Loucy (cell line): Measurements from ENCODE around the gene TET1.
"Not testable (repeated sequence)": the region's sequence is repeated elsewhere in the genome, so short reads cannot be mapped to it uniquely, and the experiment has no call there.

Experiments used
- H2AFZ ChIP-seq: fragments of 200-600 bp; sonication (generic); 2 replicates; pipeline ENCODE4 v1.6.0; 2016; ENCODE audit warnings: antibody characterized with exemption, mild to moderate bottlenecking, low read length, moderate library complexity
- H3F3A ChIP-seq: fragments of 200-600 bp; 2 replicates; pipeline ENCODE4 v1.6.0; 2016; ENCODE audit warnings: antibody characterized with exemption, low read depth, mild to moderate bottlenecking
- H3K27me3 ChIP-seq: fragments of 200-600 bp; sonication (generic); 2 replicates; pipeline ENCODE4 v1.6.1; 2014; ENCODE audit warnings: low read length, mild to moderate bottlenecking; ENCODE audit not compliant: insufficient read depth, poor library complexity, severe bottlenecking
- H3K36me3 ChIP-seq: fragments of 200-600 bp; sonication (generic); 2 replicates; pipeline ENCODE4 v1.6.1; 2016; ENCODE audit warnings: low read length; ENCODE audit not compliant: insufficient read depth
- H3K4me1 ChIP-seq: fragments of 200-600 bp; sonication (generic); 2 replicates; pipeline ENCODE4 v1.5.1; 2014; ENCODE audit warnings: low read length, mild to moderate bottlenecking; ENCODE audit not compliant: insufficient read depth, poor library complexity, severe bottlenecking
- H3K4me2 ChIP-seq: fragments of 200-600 bp; sonication (generic); 2 replicates; pipeline ENCODE4 v1.6.0; 2014; ENCODE audit warnings: antibody characterized with exemption, low read length, low read depth, mild to moderate bottlenecking; ENCODE audit not compliant: poor library complexity, severe bottlenecking
- H3K4me3 ChIP-seq: fragments of 200-600 bp; sonication (generic); 2 replicates; pipeline ENCODE4 v1.5.1; 2014; ENCODE audit warnings: low read length, mild to moderate bottlenecking, mixed read lengths; ENCODE audit not compliant: poor library complexity, severe bottlenecking
- H3K79me2 ChIP-seq: fragments of 200-600 bp; sonication (generic); 2 replicates; pipeline ENCODE4 v1.6.1; 2014; ENCODE audit warnings: low read length; ENCODE audit not compliant: insufficient read depth
- H3K9ac ChIP-seq: fragments of 200-600 bp; sonication (generic); 2 replicates; pipeline ENCODE4 v1.6.0; 2014; ENCODE audit warnings: mild to moderate bottlenecking, low read depth, low read length, moderate library complexity; ENCODE audit not compliant: poor library complexity, severe bottlenecking
- H3K9me2 ChIP-seq: fragments of 200-600 bp; sonication (generic); replicated peaks from 2 replicates; pipeline ENCODE4 v1.6.1; 2016; ENCODE audit warnings: low read depth, low read length, mixed read lengths
- H3K9me3 ChIP-seq: fragments of 200-600 bp; sonication (generic); 2 replicates; pipeline ENCODE4 v1.6.1; 2014; ENCODE audit warnings: mild to moderate bottlenecking, antibody characterized with exemption, low read length, low read depth; ENCODE audit not compliant: insufficient read depth
- H4K20me1 ChIP-seq: fragments of 200-600 bp; sonication (generic); 2 replicates; pipeline ENCODE4 v1.6.0; 2014; ENCODE audit warnings: antibody characterized with exemption, low read length, mild to moderate bottlenecking; ENCODE audit not compliant: insufficient read depth, poor library complexity, severe bottlenecking
- EZH2phosphoT487 ChIP-seq: fragments of 200-600 bp; IDR thresholded peaks from 2 replicates; pipeline ENCODE4 v1.6.1; 2018; ENCODE audit warnings: antibody characterized with exemption, mild to moderate bottlenecking, moderate library complexity, borderline replicate concordance
- TF ChIP-seq, protein P1 (sequence below): fragments of 200-600 bp; sonication (generic); conservative IDR thresholded peaks from 2 replicates; pipeline ENCODE4 v1.5.1; 2014; ENCODE audit warnings: mild to moderate bottlenecking, antibody characterized with exemption, low read length

TET1 gene

DNA sequence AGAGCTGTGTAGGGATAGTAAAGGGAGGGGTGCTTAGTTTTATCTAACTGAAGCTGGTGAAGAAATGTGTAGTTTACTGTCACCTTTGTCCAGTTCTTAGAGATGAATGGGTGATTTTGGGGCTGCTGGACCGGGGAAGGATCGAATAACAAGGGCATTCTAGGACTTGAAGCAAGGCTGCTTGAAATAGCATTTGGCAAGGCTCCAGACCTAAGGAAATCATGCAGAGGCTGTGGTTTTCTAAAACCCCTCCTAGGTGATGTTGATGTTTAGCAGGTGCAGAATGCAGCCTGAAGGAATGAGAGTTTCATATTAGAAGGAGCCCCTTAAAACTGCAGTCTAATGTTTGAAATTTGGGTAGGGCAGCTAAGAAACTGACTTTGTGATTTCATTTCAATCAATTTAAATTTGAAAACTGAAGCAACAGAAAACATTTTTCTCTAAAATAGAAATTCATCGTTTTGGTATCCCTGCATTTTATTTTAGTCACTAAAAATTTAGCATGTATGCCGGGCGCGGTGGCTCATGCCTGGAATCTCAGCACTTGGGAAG is 68.5 kb downstream of the TET1 start:
- H3K79me2 ChIP-seq, result peaks cover 60% of the 10 kb centered on the region; the same call in 1 of the 2 replicates

DNA sequence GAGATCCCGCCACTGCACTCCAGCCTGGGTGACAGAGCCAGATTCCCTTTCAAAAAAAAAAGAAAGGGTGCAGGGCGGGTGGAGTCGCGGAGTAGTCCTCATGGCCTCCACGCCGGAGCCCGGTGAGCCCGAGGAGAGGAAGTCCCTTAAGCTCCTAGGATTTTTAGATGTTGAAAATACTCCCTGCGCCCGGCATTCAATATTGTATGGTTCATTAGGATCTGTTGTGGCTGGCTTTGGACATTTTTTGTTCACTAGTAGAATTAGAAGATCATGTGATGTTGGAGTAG is 72.1 kb downstream of the TET1 start:
- Histone ChIP-seq H3K4me1 (peaks cover 10% of the 10 kb centered on the region), H4K20me1 (peaks cover 11% of the 10 kb centered on the region), H3K79me2 (peaks cover 63% of the 10 kb centered on the region)
- not testable (repeated sequence) for H3K9ac ChIP-seq, H3K36me3 ChIP-seq, H2AFZ ChIP-seq, H3F3A ChIP-seq, H3K4me2 ChIP-seq, H3K9me3 ChIP-seq, H3K4me3 ChIP-seq, H3K9me2 ChIP-seq, H3K27me3 ChIP-seq

More for the DNA sequence above, 68.5 kb downstream of the TET1 start:
- peak overlapping the region; percentile 55 for H3K4me2 ChIP-seq
- H3K9me3 ChIP-seq, result no peaks in the 10 kb centered on the region
- no peaks in the 10 kb centered on the region for H3F3A ChIP-seq
- H4K20me1 ChIP-seq, result peaks cover 17% of the 10 kb centered on the region
- H3K4me1 ChIP-seq, result peaks cover 21% of the 10 kb centered on the region
- H2AFZ ChIP-seq, result no peak overlapping the region
- H3K9me2 ChIP-seq, result no peaks in the 10 kb centered on the region
- no peak overlapping the region for H3K9ac ChIP-seq
- TF ChIP-seq, protein P1, sequence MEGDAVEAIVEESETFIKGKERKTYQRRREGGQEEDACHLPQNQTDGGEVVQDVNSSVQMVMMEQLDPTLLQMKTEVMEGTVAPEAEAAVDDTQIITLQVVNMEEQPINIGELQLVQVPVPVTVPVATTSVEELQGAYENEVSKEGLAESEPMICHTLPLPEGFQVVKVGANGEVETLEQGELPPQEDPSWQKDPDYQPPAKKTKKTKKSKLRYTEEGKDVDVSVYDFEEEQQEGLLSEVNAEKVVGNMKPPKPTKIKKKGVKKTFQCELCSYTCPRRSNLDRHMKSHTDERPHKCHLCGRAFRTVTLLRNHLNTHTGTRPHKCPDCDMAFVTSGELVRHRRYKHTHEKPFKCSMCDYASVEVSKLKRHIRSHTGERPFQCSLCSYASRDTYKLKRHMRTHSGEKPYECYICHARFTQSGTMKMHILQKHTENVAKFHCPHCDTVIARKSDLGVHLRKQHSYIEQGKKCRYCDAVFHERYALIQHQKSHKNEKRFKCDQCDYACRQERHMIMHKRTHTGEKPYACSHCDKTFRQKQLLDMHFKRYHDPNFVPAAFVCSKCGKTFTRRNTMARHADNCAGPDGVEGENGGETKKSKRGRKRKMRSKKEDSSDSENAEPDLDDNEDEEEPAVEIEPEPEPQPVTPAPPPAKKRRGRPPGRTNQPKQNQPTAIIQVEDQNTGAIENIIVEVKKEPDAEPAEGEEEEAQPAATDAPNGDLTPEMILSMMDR, result no peak
- no peak for TF ChIP-seq EZH2phosphoT487
- H3K4me3 ChIP-seq, result no peak overlapping the region
- H3K27me3 ChIP-seq, result no peaks in the 10 kb centered on the region
- no peaks in the 10 kb centered on the region for H3K36me3 ChIP-seq

DNA sequence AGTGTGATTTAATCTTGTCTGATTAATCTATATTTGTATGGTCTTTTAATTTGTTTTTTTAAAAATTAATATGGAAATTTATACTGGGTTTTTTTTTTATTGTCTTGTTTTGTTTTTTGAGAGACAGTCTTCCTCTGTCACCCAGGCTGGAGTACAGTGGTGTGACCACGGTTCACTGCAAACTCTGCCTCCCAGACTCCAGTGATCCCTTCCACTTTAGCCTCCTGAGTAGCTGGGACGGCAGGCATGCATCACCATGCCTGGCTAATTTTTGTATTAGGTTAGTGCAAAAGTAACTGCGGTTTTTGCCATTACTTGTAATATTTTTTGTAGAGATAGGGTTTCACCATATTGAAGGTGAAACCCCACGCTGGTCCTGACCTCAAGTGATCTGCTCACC is 73.1 kb downstream of the TET1 start:
- Histone ChIP-seq H3K79me2 (peaks cover 68% of the 10 kb centered on the region), H3K4me3 (no peak overlapping the region)

More for the DNA sequence above, 73.1 kb downstream of the TET1 start:
- no peak overlapping the region for H3K4me2 ChIP-seq
- peaks cover 7% of the 10 kb centered on the region for H4K20me1 ChIP-seq
- no peak overlapping the region for H3K9ac ChIP-seq
- H2AFZ ChIP-seq, result no peak overlapping the region
- peaks cover 7% of the 10 kb centered on the region for H3K4me1 ChIP-seq
- H3F3A ChIP-seq, result no peaks in the 10 kb centered on the region
- no peaks in the 10 kb centered on the region for H3K9me2 ChIP-seq
- no peaks in the 10 kb centered on the region for H3K27me3 ChIP-seq
- no peak for TF ChIP-seq EZH2phosphoT487
- TF ChIP-seq, protein P1, result no peak
- H3K36me3 ChIP-seq, result peaks cover 4% of the 10 kb centered on the region; the same call in 1 of the 2 replicates
- H3K9me3 ChIP-seq, result no peaks in the 10 kb centered on the region
